Left ventricle myocardium inferior (tissue), 1 donor: ENCODE measurements around the gene TMEM217. TPM values are rescaled to one million over a fixed set of nuclear protein-coding genes. Genes with fewer than 3 reads are reported as not detected.
"Not testable (repeated sequence)": the region's sequence is repeated elsewhere in the genome, so short reads cannot be mapped to it uniquely, and the experiment has no call there.

ENCODE experiments used
- DNase-seq: peaks from one replicate; pipeline ENCODE4 v3.0.0-alpha.2; 2020
- H3K27ac ChIP-seq: fragments of 200-600 bp; replicated peaks from 2 replicates; pipeline ENCODE4 v1.8.0; 2021
- H3K27me3 ChIP-seq: fragments of 200-600 bp; 2 replicates; pipeline ENCODE4 v1.8.0; 2021; ENCODE audit warnings: low read depth
- H3K36me3 ChIP-seq: fragments of 200-600 bp; 2 replicates; pipeline ENCODE4 v1.8.0; 2021
- H3K4me1 ChIP-seq: fragments of 200-600 bp; 2 replicates; pipeline ENCODE4 v1.8.0; 2021
- H3K4me3 ChIP-seq: fragments of 200-600 bp; 2 replicates; pipeline ENCODE4 v1.8.0; 2021; ENCODE audit warnings: mild to moderate bottlenecking, moderate library complexity
- H3K9me3 ChIP-seq: fragments of 200-600 bp; replicated peaks from 2 replicates; pipeline ENCODE4 v1.8.0; 2021
- intact Hi-C: fragments of 100-400 bp; cut with micrococcal nuclease; formaldehyde crosslinking; loops from one replicate; pipeline ENCODE4 v1.11.0; 2022
- total RNA-seq: library from RNA; stranded (reverse); fragmentation: NEBNext Ultra II Directional; extraction: Animal tissue kit (Norgen Biotek cat#: 25700); gene quantifications from one replicate; pipeline ENCODE4 v1.2.1, GENCODE V29; 2021
- TF ChIP-seq, protein P1 (sequence below): fragments of 200-600 bp; IDR thresholded peaks from 2 replicates; pipeline ENCODE4 v1.8.0; 2021; ENCODE audit warnings: antibody characterized with exemption, mild to moderate bottlenecking, borderline replicate concordance
- donor health status: DM: no; HTN: yes; CAD: no; lungs with severe emphysema.

The TMEM217 gene
- total RNA-seq, 1 donor from 2014 or later, result 0.80 TPM

DNA sequence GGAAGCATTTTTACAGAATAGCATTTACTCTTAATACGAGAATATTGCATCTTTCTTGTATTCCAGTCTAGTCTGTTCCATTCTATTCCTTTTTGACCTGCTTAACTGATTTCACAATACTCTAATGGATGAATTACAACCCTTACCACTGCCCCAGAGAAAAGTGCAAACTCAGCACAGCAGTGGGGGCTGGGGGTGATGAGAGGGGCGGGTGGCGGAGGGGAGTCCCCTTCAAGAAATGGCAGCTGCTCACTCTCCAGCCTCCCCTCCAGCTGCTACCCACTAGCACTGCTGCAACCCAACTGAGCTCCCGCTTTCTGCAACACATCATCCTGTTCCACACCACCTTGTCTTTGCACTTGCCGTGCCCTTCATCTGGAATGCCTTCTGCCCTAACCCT, 57.9 kb downstream of the TMEM217 start:
- TF ChIP-seq, protein P1, sequence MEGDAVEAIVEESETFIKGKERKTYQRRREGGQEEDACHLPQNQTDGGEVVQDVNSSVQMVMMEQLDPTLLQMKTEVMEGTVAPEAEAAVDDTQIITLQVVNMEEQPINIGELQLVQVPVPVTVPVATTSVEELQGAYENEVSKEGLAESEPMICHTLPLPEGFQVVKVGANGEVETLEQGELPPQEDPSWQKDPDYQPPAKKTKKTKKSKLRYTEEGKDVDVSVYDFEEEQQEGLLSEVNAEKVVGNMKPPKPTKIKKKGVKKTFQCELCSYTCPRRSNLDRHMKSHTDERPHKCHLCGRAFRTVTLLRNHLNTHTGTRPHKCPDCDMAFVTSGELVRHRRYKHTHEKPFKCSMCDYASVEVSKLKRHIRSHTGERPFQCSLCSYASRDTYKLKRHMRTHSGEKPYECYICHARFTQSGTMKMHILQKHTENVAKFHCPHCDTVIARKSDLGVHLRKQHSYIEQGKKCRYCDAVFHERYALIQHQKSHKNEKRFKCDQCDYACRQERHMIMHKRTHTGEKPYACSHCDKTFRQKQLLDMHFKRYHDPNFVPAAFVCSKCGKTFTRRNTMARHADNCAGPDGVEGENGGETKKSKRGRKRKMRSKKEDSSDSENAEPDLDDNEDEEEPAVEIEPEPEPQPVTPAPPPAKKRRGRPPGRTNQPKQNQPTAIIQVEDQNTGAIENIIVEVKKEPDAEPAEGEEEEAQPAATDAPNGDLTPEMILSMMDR, result no peak
- Histone ChIP-seq H3K36me3 (no peaks in the 10 kb centered on the region), H3K4me1 (no peaks in the 10 kb centered on the region), H3K27ac (no peak overlapping the region), H3K4me3 (no peak overlapping the region), H3K9me3 (no peaks in the 10 kb centered on the region), H3K27me3 (no peaks in the 10 kb centered on the region)
- DNase-seq, result no peak
- intact Hi-C loops, result loop anchor here (10.0 kb wide), 1 partner anchor 165 kb away; no protein-coding TSS in a partner anchor

DNA sequence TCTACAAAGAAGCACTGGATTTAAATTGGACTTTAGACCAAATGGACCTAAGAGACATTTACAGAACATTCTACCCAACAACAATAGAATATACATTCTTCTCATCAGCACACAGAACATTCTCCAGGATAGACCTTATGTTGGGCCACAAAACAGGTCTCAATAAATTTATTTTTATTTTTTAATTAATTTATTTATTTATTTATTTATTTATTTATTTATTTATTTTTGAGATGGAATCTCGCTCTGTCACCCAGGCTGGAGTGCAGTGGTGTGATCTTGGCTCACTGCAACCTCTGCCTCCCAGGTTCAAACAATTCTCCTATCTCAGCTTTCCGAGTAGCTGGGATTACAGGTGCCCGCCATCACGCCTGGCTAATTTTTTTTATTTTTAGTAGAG, 61.5 kb downstream of the TMEM217 start:
- not testable (repeated sequence) for H3K4me3 ChIP-seq

DNA sequence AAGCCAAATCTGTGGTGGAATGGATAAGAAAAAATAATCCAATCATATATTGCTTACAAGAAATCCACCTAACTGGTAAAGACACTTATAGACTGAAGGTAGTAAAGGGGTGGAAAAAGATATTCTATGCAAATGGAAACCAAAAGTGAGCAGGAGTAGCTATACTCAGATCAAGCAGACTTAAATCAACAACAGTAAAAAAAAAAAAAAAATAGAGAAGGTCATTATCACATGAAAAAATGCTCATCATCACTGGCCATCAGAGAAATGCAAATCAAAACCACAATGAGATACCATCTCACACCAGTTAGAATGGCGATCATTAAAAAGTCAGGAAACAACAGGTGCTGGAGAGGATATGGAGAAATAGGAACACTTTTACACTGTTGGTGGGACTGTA, 63.1 kb downstream of the TMEM217 start:
- H3K9me3 ChIP-seq, intact Hi-C loops, H3K4me3 ChIP-seq, H3K4me1 ChIP-seq, H3K36me3 ChIP-seq, H3K27ac ChIP-seq, DNase-seq, H3K27me3 ChIP-seq: not testable (repeated sequence)

More for the DNA sequence above, 61.5 kb downstream of the TMEM217 start:
- H3K9me3 ChIP-seq, H3K27me3 ChIP-seq, DNase-seq, H3K4me1 ChIP-seq, H3K27ac ChIP-seq, intact Hi-C loops, H3K36me3 ChIP-seq: not testable (repeated sequence)

DNA sequence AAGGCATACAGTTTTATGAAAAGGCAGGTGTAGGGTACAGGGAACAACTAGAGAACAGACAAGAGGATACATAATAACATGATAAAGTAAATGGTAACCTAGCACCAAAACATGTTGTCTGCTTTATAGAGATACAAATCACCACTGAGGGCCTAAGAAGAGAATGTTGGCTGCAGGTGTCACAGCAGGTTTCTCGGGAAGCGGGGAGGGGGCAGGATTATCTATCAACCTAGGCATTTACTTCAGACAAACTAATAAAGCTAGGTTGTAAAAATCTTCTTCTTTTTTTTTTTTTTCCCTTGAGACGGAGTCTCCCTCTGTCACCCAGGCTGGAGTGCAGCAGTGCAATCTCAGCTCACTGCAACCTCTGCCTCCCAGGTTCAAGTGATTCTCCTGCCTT, 65.3 kb downstream of the TMEM217 start:
- H3K4me3 ChIP-seq, result no peak overlapping the region
- H3K27me3 ChIP-seq, result no peaks in the 10 kb centered on the region
- H3K27ac ChIP-seq, result no peak overlapping the region
- no peaks in the 10 kb centered on the region for H3K4me1 ChIP-seq
- intact Hi-C loops, result no loop called here
- DNase-seq, result no peak
- TF ChIP-seq, protein P1, result no peak
- no peaks in the 10 kb centered on the region for H3K36me3 ChIP-seq
- H3K9me3 ChIP-seq, result peaks cover 7% of the 10 kb centered on the region

DNA sequence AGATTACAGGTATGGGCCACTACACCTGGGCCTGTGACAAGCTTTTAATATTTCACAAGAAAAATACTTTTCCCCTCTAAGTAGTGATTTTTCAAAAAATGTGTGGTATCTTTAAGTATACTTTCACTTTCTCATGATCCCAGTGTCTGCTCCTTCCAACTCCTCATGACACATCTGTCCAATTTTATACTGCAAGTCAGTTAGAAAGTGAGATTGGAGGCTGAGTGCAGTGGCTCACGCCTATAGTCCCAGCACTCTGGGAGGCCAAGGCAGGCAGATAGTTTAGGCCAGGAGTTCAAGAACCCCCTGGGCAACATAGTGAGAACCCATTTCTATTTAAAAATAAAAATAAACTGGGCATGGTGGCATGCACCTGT, 67.8 kb downstream of the TMEM217 start:
- H3K36me3 ChIP-seq, result no peaks in the 10 kb centered on the region
- no peak for DNase-seq
- H3K27ac ChIP-seq, result no peak overlapping the region
- H3K27me3 ChIP-seq, result no peaks in the 10 kb centered on the region
- no peaks in the 10 kb centered on the region for H3K4me1 ChIP-seq
- no peak overlapping the region for H3K4me3 ChIP-seq
- TF ChIP-seq, protein P1, result no peak
- intact Hi-C loops, result no loop called here
- H3K9me3 ChIP-seq, result peaks cover 7% of the 10 kb centered on the region

DNA sequence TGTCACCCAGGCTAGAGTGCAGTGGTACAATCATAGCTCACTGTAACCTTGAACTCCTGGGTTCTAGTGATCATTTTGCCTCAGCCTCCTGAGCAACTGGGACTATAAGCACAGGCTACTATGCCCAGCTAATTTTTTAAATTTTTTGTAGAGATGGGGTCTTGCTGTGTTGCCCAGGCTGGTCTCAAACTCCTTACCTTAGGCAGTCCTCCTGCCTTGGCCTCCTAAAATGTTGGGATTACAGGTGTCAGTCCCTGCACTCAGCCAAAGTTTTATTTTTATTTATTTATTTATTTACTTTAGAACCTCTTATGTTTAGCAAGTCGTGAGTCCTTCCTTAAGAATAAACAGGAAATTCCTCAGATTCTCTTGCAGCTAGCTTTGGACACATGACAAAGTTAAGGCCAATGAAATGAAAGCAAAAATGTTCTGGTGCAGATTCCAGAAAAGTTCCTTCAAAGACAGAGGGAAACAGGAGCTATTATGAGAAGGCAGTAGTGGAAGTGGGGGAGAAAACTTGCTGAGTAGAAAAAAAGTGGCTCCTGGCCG, 68.9 kb downstream of the TMEM217 start:
- no peak for DNase-seq
- Histone ChIP-seq H3K27me3 (no peaks in the 10 kb centered on the region), H3K27ac (no peak overlapping the region), H3K4me3 (no peak overlapping the region), H3K9me3 (peaks cover 7% of the 10 kb centered on the region), H3K4me1 (no peaks in the 10 kb centered on the region), H3K36me3 (no peaks in the 10 kb centered on the region)
- TF ChIP-seq, protein P1, result no peak
- intact Hi-C loops, result no loop called here
